COLO829 (cell line): ENCODE data around the gene PPIE.

Source experiments
- DNase-seq: peaks from one replicate; pipeline ENCODE4 v3.0.0; 2012; ENCODE audit warnings: low spot score

The PPIE gene

GRCh38 chr1:39738622-39739366 is at the start of gene PPIE:
Gene PPIE, plus strand, starts transcription at chr1:39738882. Its CDS starts 19 bp downstream, at chr1:39738901.
- peak; percentile 81 for DNase-seq

- no peak for DNase-seq
These were observed 49.5 kb upstream of the PPIE start for GRCh38 chr1:39689214-39689613.

GRCh38 chr1:39689635-39690034 is 49.0 kb upstream of the PPIE start:
- no peak for DNase-seq

- no peak for DNase-seq
These were observed 48.5 kb upstream of the PPIE start for GRCh38 chr1:39690225-39690624.

GRCh38 chr1:39690794-39691382 is 47.8 kb upstream of the PPIE start:
- DNase-seq = no peak

- peak; percentile 73 for DNase-seq
These were observed 47.1 kb upstream of the PPIE start, which contains the start of gene HPCAL4 for GRCh38 chr1:39691383-39692151. Gene HPCAL4, minus strand, starts transcription at chr1:39691433. Its CDS starts 6,830 bp downstream, at chr1:39684603.

- no peak for DNase-seq
These were observed 46.3 kb upstream of the PPIE start for GRCh38 chr1:39692152-39693074.

GRCh38 chr1:39694026-39694425 is 44.7 kb upstream of the PPIE start:
- no peak for DNase-seq

GRCh38 chr1:39695016-39695415 is 43.7 kb upstream of the PPIE start:
- DNase-seq = no peak

GRCh38 chr1:39696448-39696847 is 42.2 kb upstream of the PPIE start:
- DNase-seq = no peak

- no peak for DNase-seq
These were observed 40.1 kb upstream of the PPIE start for GRCh38 chr1:39698568-39698967.

- no peak for DNase-seq
These were observed 39.3 kb upstream of the PPIE start for GRCh38 chr1:39699419-39699818.

GRCh38 chr1:39700348-39700747 is 38.3 kb upstream of the PPIE start:
- DNase-seq = no peak

GRCh38 chr1:39701049-39701439 is 37.6 kb upstream of the PPIE start:
- DNase-seq = no peak

GRCh38 chr1:39704757-39705156 is 33.9 kb upstream of the PPIE start:
- DNase-seq = no peak

GRCh38 chr1:39707506-39707905 is 31.2 kb upstream of the PPIE start:
- no peak for DNase-seq

- DNase-seq = no peak
These were observed 27.3 kb upstream of the PPIE start for GRCh38 chr1:39711104-39711965.

GRCh38 chr1:39711966-39712340 is 26.7 kb upstream of the PPIE start:
- DNase-seq = no peak

GRCh38 chr1:39713557-39713956 is 25.1 kb upstream of the PPIE start:
- DNase-seq = no peak

- no peak for DNase-seq
These were observed 20.9 kb upstream of the PPIE start for GRCh38 chr1:39717809-39718208.
